ENCODE measurements around the gene SUCO. TPM values are rescaled to one million over a fixed set of nuclear protein-coding genes. Genes with fewer than 3 reads are reported as not detected.

The SUCO gene
- total and polyA plus RNA-seq, 3 donors from 2014 or later: 47.8 to 139 (median 126) TPM

GRCh38 chr1:172653015-172653709 lies 120.2 kb downstream of the SUCO start:
- H3K27me3 ChIP-seq: no peaks in the 10 kb centered on the region
- no peaks in the 10 kb centered on the region for H3K9me3 ChIP-seq
- H3K27ac ChIP-seq: no peak overlapping the region
- H3K4me1 ChIP-seq: no peaks in the 10 kb centered on the region
- 46 to 73% methylated on average over 5 of the region's 5 CpGs for WGBS, 2 donors
- H3K36me3 ChIP-seq (ENCODE audit: low read depth, missing control alignments): no peaks in the 10 kb centered on the region
- no peak for TF ChIP-seq CTCF (IDR thresholded peaks at IDR 0.05)
- TF ChIP-seq POLR2A (IDR thresholded peaks at IDR 0.05): no peak
- no peak for DNase-seq
- intact Hi-C loops (cut with DNase I; ENCODE audit: low total_unique reads): no loop called here
- no peak overlapping the region for H3K4me3 ChIP-seq

- Histone ChIP-seq H3K27me3 (no peaks in the 10 kb centered on the region), H3K36me3 (ENCODE audit: low read depth, missing control alignments) (no peaks in the 10 kb centered on the region), H3K4me1 (no peaks in the 10 kb centered on the region), H3K27ac (no peak overlapping the region), H3K4me3 (no peak overlapping the region), H3K9me3 (no peaks in the 10 kb centered on the region)
- DNase-seq: no peak
- TF ChIP-seq POLR2A (IDR thresholded peaks at IDR 0.05) (no peak), CTCF (IDR thresholded peaks at IDR 0.05) (no peak)
- 91 to 95% methylated on average over 2 of the region's 2 CpGs for WGBS, 2 donors
- intact Hi-C loops (cut with DNase I; ENCODE audit: low total_unique reads): no loop called here
Observed at GRCh38 chr1:172654535-172654934, 121.6 kb downstream of the SUCO start.

- H3K27me3 ChIP-seq: no peaks in the 10 kb centered on the region
- no peaks in the 10 kb centered on the region for H3K36me3 ChIP-seq (ENCODE audit: low read depth, missing control alignments)
- no peak overlapping the region for H3K27ac ChIP-seq
- H3K4me1 ChIP-seq: no peaks in the 10 kb centered on the region
- no peak overlapping the region for H3K4me3 ChIP-seq
- H3K9me3 ChIP-seq: no peaks in the 10 kb centered on the region
- WGBS, 2 donors: 82 to 86% methylated on average over 6 of the region's 6 CpGs
- intact Hi-C loops (cut with DNase I; ENCODE audit: low total_unique reads): no loop called here
- TF ChIP-seq POLR2A (IDR thresholded peaks at IDR 0.05): no peak
- TF ChIP-seq CTCF (IDR thresholded peaks at IDR 0.05): no peak
- DNase-seq: no peak
Observed at GRCh38 chr1:172656576-172656975, 123.6 kb downstream of the SUCO start.

DNA sequence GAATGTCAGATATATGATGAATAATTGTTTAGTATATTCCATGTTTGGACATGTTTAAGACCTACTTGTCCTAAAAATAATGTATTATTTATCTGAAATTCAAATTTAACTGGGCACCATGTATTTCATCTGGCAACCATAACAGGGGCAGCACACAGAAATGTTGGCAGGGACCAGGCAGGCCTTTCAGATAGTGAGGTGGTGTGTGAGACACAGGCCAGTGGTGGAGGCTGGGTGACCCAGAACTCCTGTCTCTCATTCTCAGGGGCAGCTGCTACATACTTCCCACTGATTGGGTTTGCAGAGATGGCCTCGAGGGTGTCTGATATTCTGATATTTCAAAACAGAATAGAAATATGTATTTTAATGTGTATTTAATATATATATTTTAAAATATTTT lies 124.6 kb downstream of the SUCO start:
- H3K27me3 ChIP-seq: no peaks in the 10 kb centered on the region
- no peak overlapping the region for H3K27ac ChIP-seq
- H3K4me1 ChIP-seq: no peaks in the 10 kb centered on the region
- no peaks in the 10 kb centered on the region for H3K9me3 ChIP-seq
- no peaks in the 10 kb centered on the region for H3K36me3 ChIP-seq (ENCODE audit: low read depth, missing control alignments)
- no peak overlapping the region for H3K4me3 ChIP-seq
- intact Hi-C loops (cut with DNase I; ENCODE audit: low total_unique reads): no loop called here
- no peak for DNase-seq
- TF ChIP-seq POLR2A (IDR thresholded peaks at IDR 0.05) (no peak), CTCF (IDR thresholded peaks at IDR 0.05) (no peak)
- 89 to 95% methylated on average over 1 of the region's 1 CpG for WGBS, 2 donors

- 79 to 80% methylated on average over 11 of the region's 11 CpGs for WGBS, 2 donors
- intact Hi-C loops (cut with DNase I; ENCODE audit: low total_unique reads): no loop called here
- no peaks in the 10 kb centered on the region for H3K4me1 ChIP-seq
- no peaks in the 10 kb centered on the region for H3K9me3 ChIP-seq
- no peak for TF ChIP-seq POLR2A (IDR thresholded peaks at IDR 0.05)
- no peak for TF ChIP-seq CTCF (IDR thresholded peaks at IDR 0.05)
- DNase-seq: no peak
- H3K27ac ChIP-seq: no peak within 1 kb of the TSS
- H3K4me3 ChIP-seq: no peak within 1 kb of the TSS
- H3K36me3 ChIP-seq (ENCODE audit: low read depth, missing control alignments): no peaks in the 10 kb centered on the region
- H3K27me3 ChIP-seq: no peaks in the 10 kb centered on the region
Observed at GRCh38 chr1:172658871-172659453, 126.0 kb downstream of the SUCO start, which contains the start of gene FASLG. FASLG (plus strand) TSS chr1:172659103; CDS start chr1:172659202, 99 bp downstream.
